GM12878 (cell line): ENCODE data around the gene CSH2. TPM values are rescaled to one million over a fixed set of nuclear protein-coding genes. Genes with fewer than 3 reads are reported as not detected.

Experiments
- ATAC-seq: fragments of 200-7000 bp; cut with Tn5 transposase; 3 replicates; pipeline ENCODE4 v1.9.1; 2020; ENCODE audit warnings: mild to moderate bottlenecking, moderate library complexity
- BruUV-seq: library from RNA; stranded (reverse); fragments of 400-500 nt; replicated peaks from 2 replicates; lab custom pipeline; 2021; lab: Mats Ljungman, UMichigan
- CTCF ChIA-PET: fragments of 300-600 bp; sonication (Branson Sonifier 250); formaldehyde crosslinking; extraction: SDS; loops from one replicate; lab custom pipeline; 2021; ENCODE audit warnings: inconsistent platforms; lab: Yijun Ruan, JAX
- POLR2A ChIA-PET: fragments of 350-600 bp; formaldehyde crosslinking; extraction: SDS; loops from one replicate; lab custom pipeline; 2021; ENCODE audit warnings: inconsistent platforms; lab: Charles Lee
- RAD21 ChIA-PET: fragments of 300-600 bp; sonication (Branson Sonifier 250); formaldehyde crosslinking; loops from one replicate; lab custom pipeline; 2023; ENCODE audit warnings: antibody characterized with exemption; ENCODE audit not compliant: unreplicated experiment; lab: Charles Lee
- SMC1A ChIA-PET: fragments of 300-600 bp; sonication (Branson Sonifier 250); formaldehyde crosslinking; loops from one replicate; lab custom pipeline; 2023; ENCODE audit not compliant: unreplicated experiment, uncharacterized antibody; lab: Charles Lee
- DNase-seq: peaks from one replicate; pipeline ENCODE4 v3.0.0-alpha.2; 2011; ENCODE audit warnings: low read depth, low spot score
- FAIRE-seq: peaks from 3 replicates; lab custom pipeline; 2011; peaks lifted over from hg19 to GRCh38; lab: Jason Lieb, UNC
- H2AFZ ChIP-seq: 2 replicates; pipeline ENCODE4 v1.6.0; 2011; ENCODE audit warnings: low read depth, low read length, control low read depth; ENCODE audit not compliant: control insufficient read depth
- H3K27ac ChIP-seq: 2 replicates; pipeline ENCODE4 v1.5.1; 2011; ENCODE audit warnings: control low read depth; ENCODE audit not compliant: control insufficient read depth, insufficient read depth
- H3K27me3 ChIP-seq, 2 experiments: replicated peaks in 1 of 2; 2 replicates each; pipeline versions ENCODE4 v1.6.0 to v1.6.1; 2011; ENCODE audit warnings: low read length in 1 of 2; ENCODE audit not compliant: control insufficient read depth in 2 of 2, insufficient read depth in 2 of 2
- H3K36me3 ChIP-seq, 2 experiments: 2 replicates each; pipeline ENCODE4 v1.5.1; 2011; ENCODE audit warnings: low read length in 1 of 2; ENCODE audit not compliant: control insufficient read depth in 2 of 2, insufficient read depth in 2 of 2
- H3K4me1 ChIP-seq: 2 replicates; pipeline ENCODE4 v1.6.1; 2011; ENCODE audit warnings: mild to moderate bottlenecking, low read length, moderate library complexity, mixed read lengths; ENCODE audit not compliant: control insufficient read depth, insufficient read depth
- H3K4me2 ChIP-seq: 2 replicates; pipeline ENCODE4 v1.6.0; 2011; ENCODE audit warnings: control low read depth; ENCODE audit not compliant: control insufficient read depth, insufficient read depth
- H3K4me3 ChIP-seq: fragments of 200-600 bp; sonication (generic); 2 replicates; pipeline ENCODE4 v1.5.1; 2016
- H3K79me2 ChIP-seq: 2 replicates; pipeline ENCODE4 v1.6.0; 2011; ENCODE audit warnings: low read length; ENCODE audit not compliant: control insufficient read depth, insufficient read depth
- H3K9ac ChIP-seq: 2 replicates; pipeline ENCODE4 v1.8.0; 2011; ENCODE audit warnings: low read length, control low read depth, mixed read lengths; ENCODE audit not compliant: control insufficient read depth, insufficient read depth
- H3K9me3 ChIP-seq: replicated peaks from 3 replicates; pipeline ENCODE4 v1.5.1; 2011; ENCODE audit warnings: mild to moderate bottlenecking, low read length; ENCODE audit not compliant: control insufficient read depth, insufficient read depth
- H4K20me1 ChIP-seq: 2 replicates; pipeline ENCODE4 v1.6.0; 2011; ENCODE audit not compliant: control insufficient read depth, insufficient read depth
- E4F1 ChIP-seq: fragments of 450-650 bp; IDR thresholded peaks from 2 replicates; pipeline ENCODE4 v1.6.1; 2018; ENCODE audit warnings: borderline replicate concordance, mild to moderate bottlenecking; ENCODE audit not compliant: partially characterized antibody
- WGBS: methylation state at CpG from one replicate; pipeline ENCODE4 v1.1.6; 2016; ENCODE audit warnings: low lambda C conversion rate; ENCODE audit not compliant: insufficient replicate concordance, insufficient coverage; ENCODE audit errors: missing lambda C conversion rate; 5-methylcytosine and 5-hydroxymethylcytosine counted together
- in situ Hi-C: fragments of 300-500 bp; cut with MboI; formaldehyde crosslinking; loops from 9 replicates; pipeline ENCODE4 v1.14.3; 2018; ENCODE audit warnings: mixed read lengths
- intact Hi-C: fragments of 100-400 bp; cut with micrococcal nuclease; formaldehyde crosslinking; loops from one replicate; pipeline ENCODE4 v1.14.2; 2022; ENCODE audit not compliant: unreplicated experiment
- polyA plus RNA-seq, 11 experiments: library from polyadenylated mRNA; depleted of rRNA in 4 of 11; unstranded in 6 of 11; stranded (reverse) in 5 of 11; fragments of >200 nt; fragmentation: Nextera tagmentation in 4 of 11; fragmentation: Illumina TruSeq in 1 of 11; extraction: Ambion mirVana in 4 of 11; extraction: Trizol in 1 of 11; gene quantifications; 1 replicate in 1 of 11; 2 replicates in 10 of 11; pipeline versions ENCODE4 v1.2.1 to v1.2.3, GENCODE V29; 2011 to 2016; ENCODE audit warnings: inconsistent platforms in 2 of 11, missing spikeins in 2 of 11, low read depth in 1 of 11
- total RNA-seq, 4 experiments: library from RNA; depleted of rRNA in 3 of 4; stranded (reverse); fragments of >200 nt in 3 of 4; fragmentation: Illumina TruSeq in 1 of 4; extraction: Trizol in 1 of 4; gene quantifications; 2 replicates each; pipeline versions ENCODE4 v1.2.1 to v1.2.3, GENCODE V29; 2013 to 2021
- TF ChIP-seq, protein P1 (sequence below): fragments of 450-650 bp; IDR thresholded peaks from 2 replicates; pipeline ENCODE4 v1.6.1; 2018; ENCODE audit warnings: mild to moderate bottlenecking, low read depth, moderate library complexity; ENCODE audit not compliant: partially characterized antibody

The CSH2 gene
- total and polyA plus RNA-seq, 10 of the 15 experiments (the other 5 are each of a cell fraction or from before 2014, with no cell fraction given) = not detected

GRCh38 chr17:63837962-63838600 lies 35.4 kb downstream of the CSH2 start:
- Histone ChIP-seq H3K4me3 (no peak overlapping the region), H3K4me1 (peaks cover 14% of the 10 kb centered on the region), H3K9ac (no peak overlapping the region), H4K20me1 (no peaks in the 10 kb centered on the region), H3K79me2 (peaks cover 51% of the 10 kb centered on the region), H3K27me3 (no peaks in the 10 kb centered on the region)
- ChIA-PET CTCF (interaction anchor here (0.6 to 2.0 kb wide), 3 partner anchors 15 to 288 kb away, joined by 3 to 10 read pairs (median 6); partner anchors contain the start of gene DCAF7), RAD21 (interaction anchor here (1.0 to 1.8 kb wide), 2 partner anchors 10 to 63 kb away, joined by 4 read pairs; no protein-coding TSS in a partner anchor)
- BruUV-seq = no TSS peak
- 88% methylated on average over 5 of the region's 5 CpGs for WGBS
- TF ChIP-seq, protein P1, sequence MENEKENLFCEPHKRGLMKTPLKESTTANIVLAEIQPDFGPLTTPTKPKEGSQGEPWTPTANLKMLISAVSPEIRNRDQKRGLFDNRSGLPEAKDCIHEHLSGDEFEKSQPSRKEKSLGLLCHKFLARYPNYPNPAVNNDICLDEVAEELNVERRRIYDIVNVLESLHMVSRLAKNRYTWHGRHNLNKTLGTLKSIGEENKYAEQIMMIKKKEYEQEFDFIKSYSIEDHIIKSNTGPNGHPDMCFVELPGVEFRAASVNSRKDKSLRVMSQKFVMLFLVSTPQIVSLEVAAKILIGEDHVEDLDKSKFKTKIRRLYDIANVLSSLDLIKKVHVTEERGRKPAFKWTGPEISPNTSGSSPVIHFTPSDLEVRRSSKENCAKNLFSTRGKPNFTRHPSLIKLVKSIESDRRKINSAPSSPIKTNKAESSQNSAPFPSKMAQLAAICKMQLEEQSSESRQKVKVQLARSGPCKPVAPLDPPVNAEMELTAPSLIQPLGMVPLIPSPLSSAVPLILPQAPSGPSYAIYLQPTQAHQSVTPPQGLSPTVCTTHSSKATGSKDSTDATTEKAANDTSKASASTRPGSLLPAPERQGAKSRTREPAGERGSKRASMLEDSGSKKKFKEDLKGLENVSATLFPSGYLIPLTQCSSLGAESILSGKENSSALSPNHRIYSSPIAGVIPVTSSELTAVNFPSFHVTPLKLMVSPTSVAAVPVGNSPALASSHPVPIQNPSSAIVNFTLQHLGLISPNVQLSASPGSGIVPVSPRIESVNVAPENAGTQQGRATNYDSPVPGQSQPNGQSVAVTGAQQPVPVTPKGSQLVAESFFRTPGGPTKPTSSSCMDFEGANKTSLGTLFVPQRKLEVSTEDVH = no peak
- TF ChIP-seq E4F1 = no peak
- TF ChIP-seq, all 136 proteins: peak for 0
- Histone ChIP-seq H3K27ac (no peak overlapping the region), H3K9me3 (no peaks in the 10 kb centered on the region), H3K36me3 (peaks cover 15 to 21% of the 10 kb centered on the region in 2 experiments; a peak in 3 of 4 replicates), H2AFZ (no peak overlapping the region), H3K4me2 (peak overlapping the region; percentile 93; the same call in 1 of the 2 replicates)
- ATAC-seq (no peak), FAIRE-seq (no peak), DNase-seq (no peak)
- ChIA-PET POLR2A (interaction anchor here (0.6 to 1.6 kb wide), 5 partner anchors 9 to 182 kb away, joined by 3 to 16 read pairs (median 4); partner anchors contain the start of gene ICAM2), SMC1A (interaction anchor here (1.2 to 2.2 kb wide), 2 partner anchors 10 to 11 kb away, joined by 3 to 5 read pairs; no protein-coding TSS in a partner anchor)
- in situ Hi-C loops = loop anchor here (25.0 kb wide), 1 partner anchor 401 kb away; the partner anchor contains the start of gene CYB561
- intact Hi-C loops = no loop called here
